Measurements from ENCODE around the gene SLC6A11. TPM values are rescaled to one million over a fixed set of nuclear protein-coding genes. Genes with fewer than 3 reads are reported as not detected.

SLC6A11 gene
- total RNA-seq, 1 experiment from 2014 or later: not detected

- intact Hi-C loops (cut with micrococcal nuclease; ENCODE audit: unreplicated experiment): no loop called here
- no peak for DNase-seq
Measured at GRCh38 chr3:10798600-10799367, 17.2 kb upstream of the SLC6A11 start.

GRCh38 chr3:10804183-10804648 lies 11.8 kb upstream of the SLC6A11 start:
- no peak overlapping the region for H2AFZ ChIP-seq
- no peaks in the 10 kb centered on the region for H3K79me2 ChIP-seq (ENCODE audit: low read depth)
- H3K4me3 ChIP-seq: no peak overlapping the region
- peaks cover 9% of the 10 kb centered on the region for H3F3A ChIP-seq (ENCODE audit: insufficient read depth, low read depth)
- intact Hi-C loops (cut with micrococcal nuclease; ENCODE audit: unreplicated experiment): no loop called here
- no peaks in the 10 kb centered on the region for H3K36me3 ChIP-seq (ENCODE audit: low read depth)
- TF ChIP-seq CTCF (conservative IDR thresholded peaks at IDR 0.05) (no peak), EZH2 (IDR thresholded peaks at IDR 0.05; ENCODE audit: low read depth) (no peak)
- no peaks in the 10 kb centered on the region for H4K20me1 ChIP-seq (ENCODE audit: insufficient read depth)
- peak overlapping the region; percentile 15; the same call in 1 of the 2 replicates for H3K4me2 ChIP-seq
- no peak overlapping the region for H3K27ac ChIP-seq
- BruUV-seq (replicated peaks): no TSS peak
- no peaks in the 10 kb centered on the region for H3K9me2 ChIP-seq (ENCODE audit: insufficient read depth)
- peak; percentile 24 to 75 for DNase-seq
- H3K4me1 ChIP-seq (replicated peaks; ENCODE audit: insufficient read depth): peaks cover 15% of the 10 kb centered on the region
- ChIA-PET CTCF (no interaction called here), POLR2A (ENCODE audit: unreplicated experiment) (interaction anchor here (0.6 kb wide), 1 partner anchor 169 kb away, joined by 6 read pairs; no protein-coding TSS in a partner anchor)
- H3K27me3 ChIP-seq (ENCODE audit: insufficient read depth, low read depth): peaks cover 22% of the 10 kb centered on the region; the same call in 1 of the 2 replicates
- 0 out of 2 replicates have a peak, but pooled peaks cover 6% of the 10 kb centered on the region for H3K9me3 ChIP-seq (ENCODE audit: insufficient read depth, low read depth)

More at GRCh38 chr3:10798600-10799367, 17.2 kb upstream of the SLC6A11 start:
- H3K9me2 ChIP-seq (ENCODE audit: insufficient read depth): no peaks in the 10 kb centered on the region
- CTCF ChIA-PET: no interaction called here
- peaks cover 4% of the 10 kb centered on the region for H3K4me1 ChIP-seq (replicated peaks; ENCODE audit: insufficient read depth)
- H3K4me3 ChIP-seq: no peak overlapping the region
- no peaks in the 10 kb centered on the region for H3K79me2 ChIP-seq (ENCODE audit: low read depth)
- H3F3A ChIP-seq (ENCODE audit: insufficient read depth, low read depth): peaks cover 5% of the 10 kb centered on the region; the same call in 1 of the 2 replicates
- H3K36me3 ChIP-seq (ENCODE audit: low read depth): no peaks in the 10 kb centered on the region
- TF ChIP-seq CTCF (conservative IDR thresholded peaks at IDR 0.05) (no peak), EZH2 (IDR thresholded peaks at IDR 0.05; ENCODE audit: low read depth) (no peak)
- H3K9me3 ChIP-seq (ENCODE audit: insufficient read depth, low read depth): no peaks in the 10 kb centered on the region
- no peak overlapping the region for H2AFZ ChIP-seq
- POLR2A ChIA-PET (ENCODE audit: unreplicated experiment): interaction anchor here (0.6 kb wide), 1 partner anchor 109 kb away, joined by 6 read pairs; no protein-coding TSS in a partner anchor
- H3K27ac ChIP-seq: no peak overlapping the region
- BruUV-seq (replicated peaks): no TSS peak
- H3K27me3 ChIP-seq (ENCODE audit: insufficient read depth, low read depth): peaks cover 49% of the 10 kb centered on the region
- no peaks in the 10 kb centered on the region for H4K20me1 ChIP-seq (ENCODE audit: insufficient read depth)
- H3K4me2 ChIP-seq: no peak overlapping the region

- no peak overlapping the region for H3K27ac ChIP-seq
- CTCF ChIA-PET: no interaction called here
- intact Hi-C loops (cut with micrococcal nuclease; ENCODE audit: unreplicated experiment): no loop called here
- no TSS peak for BruUV-seq (replicated peaks)
- no peaks in the 10 kb centered on the region for H3K79me2 ChIP-seq (ENCODE audit: low read depth)
- no peak overlapping the region for H3K4me2 ChIP-seq
- 0 out of 2 replicates have a peak, but pooled peaks cover 6% of the 10 kb centered on the region for H3K9me3 ChIP-seq (ENCODE audit: insufficient read depth, low read depth)
- no peak overlapping the region for H2AFZ ChIP-seq
- H3F3A ChIP-seq (ENCODE audit: insufficient read depth, low read depth): peaks cover 9% of the 10 kb centered on the region
- peaks cover 15% of the 10 kb centered on the region for H3K4me1 ChIP-seq (replicated peaks; ENCODE audit: insufficient read depth)
- no peaks in the 10 kb centered on the region for H4K20me1 ChIP-seq (ENCODE audit: insufficient read depth)
- TF ChIP-seq EZH2 (IDR thresholded peaks at IDR 0.05; ENCODE audit: low read depth) (no peak), CTCF (conservative IDR thresholded peaks at IDR 0.05) (no peak)
- no peak overlapping the region for H3K4me3 ChIP-seq
- H3K27me3 ChIP-seq (ENCODE audit: insufficient read depth, low read depth): peaks cover 18% of the 10 kb centered on the region
- POLR2A ChIA-PET (ENCODE audit: unreplicated experiment): no interaction called here
- no peaks in the 10 kb centered on the region for H3K36me3 ChIP-seq (ENCODE audit: low read depth)
- no peak for DNase-seq
- no peaks in the 10 kb centered on the region for H3K9me2 ChIP-seq (ENCODE audit: insufficient read depth)
Measured at GRCh38 chr3:10806006-10806405, 10.0 kb upstream of the SLC6A11 start.
